ENCODE results near the gene ALLC.

DNA sequence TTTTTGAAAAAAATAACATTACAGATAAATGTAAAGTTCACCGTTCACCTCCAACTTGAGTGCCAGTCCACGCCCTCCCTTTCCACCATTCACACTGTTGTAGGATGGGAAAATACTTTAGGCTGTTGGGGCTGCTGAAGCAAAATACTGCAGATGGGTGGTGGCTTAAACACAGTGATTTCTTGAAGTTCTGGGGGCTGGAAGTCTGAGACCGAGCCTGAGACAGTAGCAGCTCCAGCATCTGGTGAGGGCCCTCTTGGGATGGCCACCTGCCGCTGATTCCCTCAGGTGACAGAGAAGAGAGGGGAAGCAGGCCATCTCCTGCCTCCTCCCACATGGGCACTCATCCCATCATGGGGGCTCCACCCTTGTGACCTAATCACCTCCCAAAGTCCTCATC lies 17.7 kb downstream of the ALLC start:
- TF ChIP-seq, protein P1, sequence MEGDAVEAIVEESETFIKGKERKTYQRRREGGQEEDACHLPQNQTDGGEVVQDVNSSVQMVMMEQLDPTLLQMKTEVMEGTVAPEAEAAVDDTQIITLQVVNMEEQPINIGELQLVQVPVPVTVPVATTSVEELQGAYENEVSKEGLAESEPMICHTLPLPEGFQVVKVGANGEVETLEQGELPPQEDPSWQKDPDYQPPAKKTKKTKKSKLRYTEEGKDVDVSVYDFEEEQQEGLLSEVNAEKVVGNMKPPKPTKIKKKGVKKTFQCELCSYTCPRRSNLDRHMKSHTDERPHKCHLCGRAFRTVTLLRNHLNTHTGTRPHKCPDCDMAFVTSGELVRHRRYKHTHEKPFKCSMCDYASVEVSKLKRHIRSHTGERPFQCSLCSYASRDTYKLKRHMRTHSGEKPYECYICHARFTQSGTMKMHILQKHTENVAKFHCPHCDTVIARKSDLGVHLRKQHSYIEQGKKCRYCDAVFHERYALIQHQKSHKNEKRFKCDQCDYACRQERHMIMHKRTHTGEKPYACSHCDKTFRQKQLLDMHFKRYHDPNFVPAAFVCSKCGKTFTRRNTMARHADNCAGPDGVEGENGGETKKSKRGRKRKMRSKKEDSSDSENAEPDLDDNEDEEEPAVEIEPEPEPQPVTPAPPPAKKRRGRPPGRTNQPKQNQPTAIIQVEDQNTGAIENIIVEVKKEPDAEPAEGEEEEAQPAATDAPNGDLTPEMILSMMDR (IDR thresholded peaks at IDR 0.05 in 8 of 11, conservative IDR thresholded peaks at IDR 0.05 in 3 of 11), result no peak
- no peak for TF ChIP-seq POLR2A (IDR thresholded peaks at IDR 0.05)
- TF ChIP-seq POLR2AphosphoS5 (IDR thresholded peaks at IDR 0.05), result no peak
